WTC11 (cell line): Measurements from ENCODE around the gene SLC17A9. TPM values are rescaled to one million over a fixed set of nuclear protein-coding genes. Genes with fewer than 3 reads are reported as not detected.
A peak's percentile ranks its signal among the peaks of the same experiment; 100 is the strongest.

ENCODE experiments used
- ATAC-seq: fragments of 200-7000 bp; cut with Tn5 transposase; 2 replicates; pipeline ENCODE4 v1.10.0; 2021; ENCODE audit warnings: mild to moderate bottlenecking, moderate library complexity
- CTCF ChIA-PET: fragments of 300-600 bp; sonication (Branson Sonifier 250); formaldehyde crosslinking; loops from one replicate; lab custom pipeline; 2021; ENCODE audit warnings: antibody characterized with exemption; lab: Charles Lee
- POLR2A ChIA-PET: fragments of 350-600 bp; sonication (Branson Sonifier 250); formaldehyde crosslinking; loops from one replicate; lab custom pipeline; 2021; ENCODE audit warnings: antibody characterized with exemption; lab: Charles Lee
- DNase-seq: peaks from one replicate; pipeline ENCODE4 v3.0.0; 2021; ENCODE audit warnings: low spot score
- H3K27ac Mint-ChIP-seq: 2 replicates; pipeline ENCODE4 v1.8.0; 2021; ENCODE audit warnings: mixed read lengths
- H3K27me3 Mint-ChIP-seq: 2 replicates; pipeline ENCODE4 v1.8.0; 2021; ENCODE audit warnings: low read depth, mild to moderate bottlenecking, moderate library complexity, mixed read lengths
- H3K36me3 Mint-ChIP-seq: 2 replicates; pipeline ENCODE4 v1.8.0; 2021; ENCODE audit warnings: mixed read lengths
- H3K4me1 Mint-ChIP-seq: 2 replicates; pipeline ENCODE4 v1.8.0; 2022; ENCODE audit warnings: mixed read lengths
- H3K4me3 Mint-ChIP-seq: 2 replicates; pipeline ENCODE4 v1.8.0; 2021; ENCODE audit warnings: mild to moderate bottlenecking, moderate library complexity, mixed read lengths
- H3K9me3 Mint-ChIP-seq: 2 replicates; pipeline ENCODE4 v1.8.0; 2021; ENCODE audit warnings: mixed read lengths
- ATF1 ChIP-seq: sonication (generic); formaldehyde crosslinking; IDR thresholded peaks from 2 replicates; pipeline ENCODE4 v1.8.1; 2023; ENCODE audit warnings: mild to moderate bottlenecking, moderate library complexity, missing genetic modification reagents
- CDX4 ChIP-seq: fragments of 250-450 bp; sonication (Bioruptor Pico); IDR thresholded peaks from 2 replicates; pipeline ENCODE4 v1.9.0; 2021; ENCODE audit warnings: moderate library complexity, mild to moderate bottlenecking, inconsistent platforms, borderline replicate concordance
- CREB1 ChIP-seq: sonication (generic); formaldehyde crosslinking; IDR thresholded peaks from 2 replicates; pipeline ENCODE4 v1.8.0; 2023; ENCODE audit warnings: mild to moderate bottlenecking, missing genetic modification reagents
- FOXP1 ChIP-seq: sonication (generic); formaldehyde crosslinking; IDR thresholded peaks from 2 replicates; pipeline ENCODE4 v1.8.0; 2022; ENCODE audit warnings: missing genetic modification reagents, mild to moderate bottlenecking, moderate library complexity, borderline replicate concordance
- GRHL2 ChIP-seq: fragments of 250-450 bp; sonication (Bioruptor Pico); IDR thresholded peaks from 2 replicates; pipeline ENCODE4 v1.8.0; 2022; ENCODE audit warnings: mild to moderate bottlenecking, moderate library complexity; ENCODE audit not compliant: insufficient replicate concordance, severe bottlenecking
- GTF2I ChIP-seq: fragments of 250-450 bp; sonication (Bioruptor Pico); conservative IDR thresholded peaks from 2 replicates; pipeline ENCODE4 v1.4.0; 2021; ENCODE audit warnings: mild to moderate bottlenecking
- IRF2 ChIP-seq: sonication (generic); formaldehyde crosslinking; IDR thresholded peaks from 2 replicates; pipeline ENCODE4 v1.8.0; 2022; ENCODE audit warnings: low read depth, missing genetic modification reagents, borderline replicate concordance
- MAX ChIP-seq: sonication (generic); formaldehyde crosslinking; IDR thresholded peaks from 2 replicates; pipeline ENCODE4 v1.8.0; 2022; ENCODE audit warnings: mild to moderate bottlenecking, missing genetic modification reagents
- MXD4 ChIP-seq: fragments of 250-450 bp; sonication (Bioruptor Pico); IDR thresholded peaks from 2 replicates; pipeline ENCODE4 v1.8.0; 2021; ENCODE audit warnings: mild to moderate bottlenecking, moderate library complexity, borderline replicate concordance
- NR1H2 ChIP-seq: sonication (generic); formaldehyde crosslinking; IDR thresholded peaks from 2 replicates; pipeline ENCODE4 v1.9.0; 2021; ENCODE audit warnings: mild to moderate bottlenecking, moderate library complexity, missing genetic modification reagents
- SOX15 ChIP-seq: fragments of 250-450 bp; sonication (Bioruptor Pico); IDR thresholded peaks from 2 replicates; pipeline ENCODE4 v1.9.0; 2021; ENCODE audit warnings: mild to moderate bottlenecking
- TP53 ChIP-seq: sonication (generic); formaldehyde crosslinking; IDR thresholded peaks from 2 replicates; pipeline ENCODE4 v1.8.1; 2023; ENCODE audit warnings: mild to moderate bottlenecking, missing genetic modification reagents
- ZBTB21 ChIP-seq: sonication (generic); formaldehyde crosslinking; IDR thresholded peaks from 2 replicates; pipeline ENCODE4 v1.8.1; 2023; ENCODE audit warnings: mild to moderate bottlenecking, missing genetic modification reagents, borderline replicate concordance
- ZNF138 ChIP-seq: sonication (generic); formaldehyde crosslinking; conservative IDR thresholded peaks from 2 replicates; pipeline ENCODE4 v1.8.1; 2022; ENCODE audit warnings: mild to moderate bottlenecking, moderate library complexity, missing genetic modification reagents
- ZNF317 ChIP-seq: sonication (generic); formaldehyde crosslinking; IDR thresholded peaks from 2 replicates; pipeline ENCODE4 v1.8.1; 2023; ENCODE audit warnings: low read depth, mild to moderate bottlenecking, moderate library complexity, missing genetic modification reagents, borderline replicate concordance
- total RNA-seq: library from RNA; stranded (reverse); gene quantifications from 3 replicates; pipeline ENCODE4 v1.2.3, GENCODE V29; 2021
- TF ChIP-seq, protein P1 (sequence below): sonication (generic); formaldehyde crosslinking; IDR thresholded peaks from 2 replicates; pipeline ENCODE4 v1.8.0; 2022; ENCODE audit warnings: missing genetic modification reagents
- TF ChIP-seq, protein P2 (sequence below): sonication (generic); formaldehyde crosslinking; IDR thresholded peaks from 2 replicates; pipeline ENCODE4 v1.8.0; 2022; ENCODE audit warnings: mild to moderate bottlenecking, missing genetic modification reagents
- TF ChIP-seq, protein P3 (sequence below): sonication (generic); formaldehyde crosslinking; conservative IDR thresholded peaks from 2 replicates; pipeline ENCODE4 v1.8.1; 2023; ENCODE audit warnings: mild to moderate bottlenecking, low read depth, missing genetic modification reagents, moderate library complexity

The SLC17A9 gene
- total RNA-seq, 1 experiment from 2014 or later, result 41.7 TPM

GRCh38 chr20:62938105-62938888 is 14.2 kb upstream of the SLC17A9 start, which contains the start of gene GID8:
Gene GID8 (plus strand): TSS chr20:62938147. CDS start chr20:62941503, 3,356 bp downstream.
- peak; percentile 49 for DNase-seq
- TF ChIP-seq TP53 (CRISPR knock-in tag) (peak; percentile 56; the same call in 1 of the 2 replicates), ATF1 (no peak)
- TF ChIP-seq, protein P1, sequence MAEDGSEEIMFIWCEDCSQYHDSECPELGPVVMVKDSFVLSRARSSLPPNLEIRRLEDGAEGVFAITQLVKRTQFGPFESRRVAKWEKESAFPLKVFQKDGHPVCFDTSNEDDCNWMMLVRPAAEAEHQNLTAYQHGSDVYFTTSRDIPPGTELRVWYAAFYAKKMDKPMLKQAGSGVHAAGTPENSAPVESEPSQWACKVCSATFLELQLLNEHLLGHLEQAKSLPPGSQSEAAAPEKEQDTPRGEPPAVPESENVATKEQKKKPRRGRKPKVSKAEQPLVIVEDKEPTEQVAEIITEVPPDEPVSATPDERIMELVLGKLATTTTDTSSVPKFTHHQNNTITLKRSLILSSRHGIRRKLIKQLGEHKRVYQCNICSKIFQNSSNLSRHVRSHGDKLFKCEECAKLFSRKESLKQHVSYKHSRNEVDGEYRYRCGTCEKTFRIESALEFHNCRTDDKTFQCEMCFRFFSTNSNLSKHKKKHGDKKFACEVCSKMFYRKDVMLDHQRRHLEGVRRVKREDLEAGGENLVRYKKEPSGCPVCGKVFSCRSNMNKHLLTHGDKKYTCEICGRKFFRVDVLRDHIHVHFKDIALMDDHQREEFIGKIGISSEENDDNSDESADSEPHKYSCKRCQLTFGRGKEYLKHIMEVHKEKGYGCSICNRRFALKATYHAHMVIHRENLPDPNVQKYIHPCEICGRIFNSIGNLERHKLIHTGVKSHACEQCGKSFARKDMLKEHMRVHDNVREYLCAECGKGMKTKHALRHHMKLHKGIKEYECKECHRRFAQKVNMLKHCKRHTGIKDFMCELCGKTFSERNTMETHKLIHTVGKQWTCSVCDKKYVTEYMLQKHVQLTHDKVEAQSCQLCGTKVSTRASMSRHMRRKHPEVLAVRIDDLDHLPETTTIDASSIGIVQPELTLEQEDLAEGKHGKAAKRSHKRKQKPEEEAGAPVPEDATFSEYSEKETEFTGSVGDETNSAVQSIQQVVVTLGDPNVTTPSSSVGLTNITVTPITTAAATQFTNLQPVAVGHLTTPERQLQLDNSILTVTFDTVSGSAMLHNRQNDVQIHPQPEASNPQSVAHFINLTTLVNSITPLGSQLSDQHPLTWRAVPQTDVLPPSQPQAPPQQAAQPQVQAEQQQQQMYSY (CRISPR knock-in tag), result no peak
- TF ChIP-seq, all 79 proteins: peak for 1
- CTCF ChIA-PET, result interaction anchor here (1.0 to 2.8 kb wide), 8 partner anchors 9 to 122 kb away, joined by 3 to 16 read pairs (median 4); no protein-coding TSS in a partner anchor
- POLR2A ChIA-PET, result interaction anchor here (0.7 to 5.0 kb wide), 9 partner anchors 10 to 98 kb away, joined by 3 to 53 read pairs (median 3); partner anchors contain the start of genes DIDO1 and TCFL5
- peaks cover 24% of the 10 kb centered on the region for H3K4me1 Mint-ChIP-seq
- peak within 1 kb of the TSS; percentile 97 for H3K27ac Mint-ChIP-seq
- H3K36me3 Mint-ChIP-seq, result peaks cover 28% of the 10 kb centered on the region
- H3K4me3 Mint-ChIP-seq, result peak within 1 kb of the TSS; percentile 92
- H3K9me3 Mint-ChIP-seq, result no peaks in the 10 kb centered on the region
- peak; percentile 24 for ATAC-seq
- no peaks in the 10 kb centered on the region for H3K27me3 Mint-ChIP-seq

DNA sequence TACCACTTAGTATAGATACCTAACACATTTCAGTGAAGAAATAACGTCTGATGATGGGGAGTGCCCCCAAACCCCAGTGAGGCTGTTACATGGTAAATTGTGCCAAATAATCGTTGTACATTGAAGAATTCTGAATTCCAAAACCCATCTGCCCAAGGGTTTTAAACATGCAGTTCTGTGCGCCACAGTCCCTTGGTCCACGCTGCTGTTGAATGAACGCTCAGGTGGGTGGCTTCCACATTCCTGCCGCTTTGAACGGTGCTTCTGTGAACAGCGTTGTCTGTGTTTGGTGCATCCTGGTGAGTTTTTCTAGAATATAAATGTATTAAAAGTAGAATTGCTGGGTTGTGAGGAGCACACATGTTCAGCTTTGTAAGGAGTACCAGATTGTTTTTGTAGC is 11.6 kb upstream of the SLC17A9 start:
- H3K27ac Mint-ChIP-seq, result no peak overlapping the region; the same call in 1 of the 2 replicates
- ATAC-seq, result no peak
- H3K27me3 Mint-ChIP-seq, result no peaks in the 10 kb centered on the region
- H3K4me1 Mint-ChIP-seq, result peaks cover 24% of the 10 kb centered on the region
- CTCF ChIA-PET, result no interaction called here
- H3K9me3 Mint-ChIP-seq, result no peaks in the 10 kb centered on the region
- TF ChIP-seq CDX4 (CRISPR knock-in tag) (no peak), ZNF138 (CRISPR knock-in tag) (no peak)
- POLR2A ChIA-PET, result interaction anchor here (0.7 to 1.0 kb wide), 2 partner anchors 12 to 33 kb away, joined by 3 to 6 read pairs; no protein-coding TSS in a partner anchor
- peaks cover 47% of the 10 kb centered on the region for H3K36me3 Mint-ChIP-seq
- no peak overlapping the region for H3K4me3 Mint-ChIP-seq
- DNase-seq, result no peak

DNA sequence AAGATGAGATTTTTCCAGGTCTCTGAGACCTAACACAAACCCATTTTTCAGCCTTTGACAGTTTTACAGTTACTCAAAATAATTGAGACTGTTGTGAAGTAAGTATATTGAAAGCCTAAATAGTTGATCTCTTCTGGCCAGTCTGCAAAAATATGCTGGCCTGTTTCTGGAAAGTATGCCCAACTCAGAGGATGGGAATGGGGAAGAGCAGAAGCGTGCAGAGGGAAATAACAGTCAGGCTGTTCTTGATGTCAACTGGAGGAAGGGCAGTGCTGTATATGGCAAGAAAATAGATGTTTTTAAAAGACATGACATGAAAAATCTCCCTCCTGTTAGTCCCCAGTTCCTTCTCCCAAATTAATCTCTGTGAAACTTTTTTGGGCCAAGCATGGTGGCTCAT is 10.7 kb upstream of the SLC17A9 start:
- ChIA-PET CTCF (no interaction called here), POLR2A (interaction anchor here (1.0 kb wide), 1 partner anchor 13 kb away, joined by 3 read pairs; no protein-coding TSS in a partner anchor)
- Mint-ChIP-seq H3K4me3 (no peak overlapping the region), H3K27me3 (no peaks in the 10 kb centered on the region), H3K27ac (peak overlapping the region; percentile 73), H3K4me1 (peaks cover 24% of the 10 kb centered on the region), H3K36me3 (peaks cover 56% of the 10 kb centered on the region), H3K9me3 (no peaks in the 10 kb centered on the region)
- ATAC-seq (no peak), DNase-seq (no peak)
- TF ChIP-seq MXD4 (no peak), GTF2I (no peak), IRF2 (CRISPR knock-in tag) (no peak), NR1H2 (CRISPR knock-in tag) (no peak), MAX (CRISPR knock-in tag) (no peak), FOXP1 (no peak), SOX15 (CRISPR knock-in tag) (no peak), CREB1 (CRISPR knock-in tag) (no peak), ZBTB21 (CRISPR knock-in tag) (no peak), ZNF317 (no peak), GRHL2 (CRISPR knock-in tag) (no peak)
- TF ChIP-seq, protein P2, sequence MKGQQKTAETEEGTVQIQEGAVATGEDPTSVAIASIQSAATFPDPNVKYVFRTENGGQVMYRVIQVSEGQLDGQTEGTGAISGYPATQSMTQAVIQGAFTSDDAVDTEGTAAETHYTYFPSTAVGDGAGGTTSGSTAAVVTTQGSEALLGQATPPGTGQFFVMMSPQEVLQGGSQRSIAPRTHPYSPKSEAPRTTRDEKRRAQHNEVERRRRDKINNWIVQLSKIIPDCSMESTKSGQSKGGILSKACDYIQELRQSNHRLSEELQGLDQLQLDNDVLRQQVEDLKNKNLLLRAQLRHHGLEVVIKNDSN (CRISPR knock-in tag), result no peak
- TF ChIP-seq, protein P3, sequence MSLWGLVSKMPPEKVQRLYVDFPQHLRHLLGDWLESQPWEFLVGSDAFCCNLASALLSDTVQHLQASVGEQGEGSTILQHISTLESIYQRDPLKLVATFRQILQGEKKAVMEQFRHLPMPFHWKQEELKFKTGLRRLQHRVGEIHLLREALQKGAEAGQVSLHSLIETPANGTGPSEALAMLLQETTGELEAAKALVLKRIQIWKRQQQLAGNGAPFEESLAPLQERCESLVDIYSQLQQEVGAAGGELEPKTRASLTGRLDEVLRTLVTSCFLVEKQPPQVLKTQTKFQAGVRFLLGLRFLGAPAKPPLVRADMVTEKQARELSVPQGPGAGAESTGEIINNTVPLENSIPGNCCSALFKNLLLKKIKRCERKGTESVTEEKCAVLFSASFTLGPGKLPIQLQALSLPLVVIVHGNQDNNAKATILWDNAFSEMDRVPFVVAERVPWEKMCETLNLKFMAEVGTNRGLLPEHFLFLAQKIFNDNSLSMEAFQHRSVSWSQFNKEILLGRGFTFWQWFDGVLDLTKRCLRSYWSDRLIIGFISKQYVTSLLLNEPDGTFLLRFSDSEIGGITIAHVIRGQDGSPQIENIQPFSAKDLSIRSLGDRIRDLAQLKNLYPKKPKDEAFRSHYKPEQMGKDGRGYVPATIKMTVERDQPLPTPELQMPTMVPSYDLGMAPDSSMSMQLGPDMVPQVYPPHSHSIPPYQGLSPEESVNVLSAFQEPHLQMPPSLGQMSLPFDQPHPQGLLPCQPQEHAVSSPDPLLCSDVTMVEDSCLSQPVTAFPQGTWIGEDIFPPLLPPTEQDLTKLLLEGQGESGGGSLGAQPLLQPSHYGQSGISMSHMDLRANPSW (CRISPR knock-in tag), result no peak
